Right lung (tissue), 5 donors: Measurements from ENCODE around the gene ANKRD18B. TPM values are rescaled to one million over a fixed set of nuclear protein-coding genes. Genes with fewer than 3 reads are reported as not detected.
"Not testable (repeated sequence)": the region's sequence is repeated elsewhere in the genome, so short reads cannot be mapped to it uniquely, and the experiment has no call there.

Experiments used
- DNase-seq, 2 donors: peaks; one replicate each; pipeline ENCODE4 v3.0.0-alpha.2; 2013
- polyA plus RNA-seq, 5 donors: library from polyadenylated mRNA; unstranded; fragments of 120-200 nt; gene quantifications; one replicate each; pipeline versions ENCODE4 v1.2.1 to v1.2.3, GENCODE V29; 2013; ENCODE audit warnings: inconsistent platforms in 1 of 5, low replicate concordance in 1 of 5; ENCODE audit not compliant: insufficient read length in 5 of 5, insufficient read depth in 1 of 5

ANKRD18B gene
- polyA plus RNA-seq, 5 donors: 0.17 to 0.58 (median 0.50) TPM

- not testable (repeated sequence) for DNase-seq
Measured at GRCh38 chr9:33533958-33534357, 9.9 kb downstream of the ANKRD18B start.

- no peak for DNase-seq
Measured at GRCh38 chr9:33535541-33535940, 11.5 kb downstream of the ANKRD18B start.

GRCh38 chr9:33543463-33543862 lies 19.4 kb downstream of the ANKRD18B start:
- not testable (repeated sequence) for DNase-seq

GRCh38 chr9:33545715-33546114 lies 21.7 kb downstream of the ANKRD18B start:
- not testable (repeated sequence) for DNase-seq

GRCh38 chr9:33548816-33549215 lies 24.8 kb downstream of the ANKRD18B start:
- DNase-seq: not testable (repeated sequence)

GRCh38 chr9:33549418-33549817 lies 25.4 kb downstream of the ANKRD18B start:
- DNase-seq: not testable (repeated sequence)

GRCh38 chr9:33551183-33551582 lies 27.1 kb downstream of the ANKRD18B start:
- DNase-seq: not testable (repeated sequence)

- peak; percentile 52 to 55 for DNase-seq
Measured at GRCh38 chr9:33552315-33552725, 28.3 kb downstream of the ANKRD18B start.

- not testable (repeated sequence) for DNase-seq
Measured at GRCh38 chr9:33560217-33560616, 36.2 kb downstream of the ANKRD18B start.

- not testable (repeated sequence) for DNase-seq
Measured at GRCh38 chr9:33562196-33562595, 38.1 kb downstream of the ANKRD18B start.

GRCh38 chr9:33567776-33568175 lies 43.7 kb downstream of the ANKRD18B start:
- not testable (repeated sequence) for DNase-seq

- DNase-seq: not testable (repeated sequence)
Measured at GRCh38 chr9:33577786-33578185, 53.7 kb downstream of the ANKRD18B start.

GRCh38 chr9:33579996-33580395 lies 55.9 kb downstream of the ANKRD18B start:
- not testable (repeated sequence) for DNase-seq

GRCh38 chr9:33582686-33583085 lies 58.6 kb downstream of the ANKRD18B start:
- not testable (repeated sequence) for DNase-seq

- not testable (repeated sequence) for DNase-seq
Measured at GRCh38 chr9:33586128-33586527, 62.1 kb downstream of the ANKRD18B start.

- not testable (repeated sequence) for DNase-seq
Measured at GRCh38 chr9:33587799-33588198, 63.7 kb downstream of the ANKRD18B start.

- DNase-seq: not testable (repeated sequence)
Measured at GRCh38 chr9:33588876-33589275, 64.8 kb downstream of the ANKRD18B start.

- not testable (repeated sequence) for DNase-seq
Measured at GRCh38 chr9:33590857-33591256, 66.8 kb downstream of the ANKRD18B start.

GRCh38 chr9:33596974-33597373 lies 72.9 kb downstream of the ANKRD18B start:
- DNase-seq: not testable (repeated sequence)

- DNase-seq: not testable (repeated sequence)
Measured at GRCh38 chr9:33597386-33597785, 73.3 kb downstream of the ANKRD18B start.

- DNase-seq: not testable (repeated sequence)
Measured at GRCh38 chr9:33598796-33599379, 74.8 kb downstream of the ANKRD18B start.

GRCh38 chr9:33600911-33601310 lies 76.9 kb downstream of the ANKRD18B start:
- DNase-seq: not testable (repeated sequence)

GRCh38 chr9:33604249-33604648 lies 80.2 kb downstream of the ANKRD18B start:
- not testable (repeated sequence) for DNase-seq

GRCh38 chr9:33604936-33605335 lies 80.9 kb downstream of the ANKRD18B start:
- not testable (repeated sequence) for DNase-seq
